K562 (cell line): ENCODE results near the gene ANKLE2.

Experiments used
- GATA2 ChIP-seq: sonication (generic); formaldehyde crosslinking; IDR thresholded peaks from 2 replicates; pipeline ENCODE4 v1.4.0; 2020; ENCODE audit warnings: mild to moderate bottlenecking, missing genetic modification reagents
- POLR2A ChIP-seq: fragments of 450-650 bp; conservative IDR thresholded peaks from 2 replicates; pipeline ENCODE4 v1.6.1; 2016
- POLR2AphosphoS5 ChIP-seq: IDR thresholded peaks from 2 replicates; pipeline ENCODE4 v1.6.1; 2011; ENCODE audit warnings: mild to moderate bottlenecking, low read depth, low read length, moderate library complexity; ENCODE audit not compliant: control insufficient read depth, insufficient read depth
- SMC3 ChIP-seq: conservative IDR thresholded peaks from 2 replicates; pipeline ENCODE4 v1.6.1; 2011; ENCODE audit warnings: low read depth, low read length, improper control_type of control experiment; ENCODE audit not compliant: insufficient read depth
- SPI1 ChIP-seq: IDR thresholded peaks from 2 replicates; pipeline ENCODE4 v1.6.1; 2011; ENCODE audit warnings: low read depth, low read length, control low read depth, borderline replicate concordance
- TAF7 ChIP-seq: fragments of 450-650 bp; IDR thresholded peaks from 2 replicates; pipeline ENCODE4 v1.6.1; 2016; ENCODE audit warnings: missing genetic modification characterization, missing compliant biosample characterization
- TCF3 ChIP-seq: sonication (generic); formaldehyde crosslinking; IDR thresholded peaks from 2 replicates; pipeline ENCODE4 v1.4.0; 2020; ENCODE audit warnings: mild to moderate bottlenecking, missing genetic modification reagents
- XRCC3 ChIP-seq: fragments of 450-650 bp; IDR thresholded peaks from 2 replicates; pipeline ENCODE4 v1.6.1; 2017; ENCODE audit warnings: mild to moderate bottlenecking, moderate library complexity
- ZC3H4 ChIP-seq: sonication (generic); formaldehyde crosslinking; IDR thresholded peaks from 2 replicates; pipeline ENCODE4 v1.9.0; 2021; ENCODE audit warnings: missing genetic modification reagents, borderline replicate concordance
- ZNF121 ChIP-seq: sonication (generic); formaldehyde crosslinking; conservative IDR thresholded peaks from 2 replicates; pipeline ENCODE4 v1.8.0; 2022; ENCODE audit warnings: missing genetic modification reagents
- ZNF133 ChIP-seq: fragments of 250-450 bp; sonication (Bioruptor Pico); IDR thresholded peaks from 2 replicates; pipeline ENCODE4 v1.4.0; 2020; ENCODE audit warnings: mild to moderate bottlenecking
- ZNF644 ChIP-seq: fragments of 200-800 bp; sonication (Bioruptor generic); IDR thresholded peaks from 2 replicates; pipeline ENCODE4 v1.6.1; 2016; ENCODE audit warnings: low read depth, missing genetic modification characterization, missing compliant biosample characterization
- TF ChIP-seq, protein P1 (sequence below): fragments of 250-450 bp; sonication (Bioruptor Pico); IDR thresholded peaks from 2 replicates; pipeline ENCODE4 v1.8.0; 2022; ENCODE audit warnings: moderate library complexity, mild to moderate bottlenecking, inconsistent platforms
- TF ChIP-seq, protein P2 (sequence below): IDR thresholded peaks from 3 replicates; pipeline ENCODE4 v1.6.1; 2011; ENCODE audit warnings: borderline replicate concordance, mild to moderate bottlenecking; ENCODE audit not compliant: insufficient read length, insufficient read depth

- TF ChIP-seq ZNF644 (tag) (no peak), SMC3 (no peak), ZC3H4 (CRISPR knock-in tag) (no peak), SPI1 (no peak), XRCC3 (no peak), TCF3 (CRISPR knock-in tag) (no peak), ZNF121 (CRISPR knock-in tag) (no peak), POLR2A (no peak), POLR2AphosphoS5 (no peak), GATA2 (no peak), TAF7 (tag) (no peak), ZNF133 (no peak)
- TF ChIP-seq, protein P1, sequence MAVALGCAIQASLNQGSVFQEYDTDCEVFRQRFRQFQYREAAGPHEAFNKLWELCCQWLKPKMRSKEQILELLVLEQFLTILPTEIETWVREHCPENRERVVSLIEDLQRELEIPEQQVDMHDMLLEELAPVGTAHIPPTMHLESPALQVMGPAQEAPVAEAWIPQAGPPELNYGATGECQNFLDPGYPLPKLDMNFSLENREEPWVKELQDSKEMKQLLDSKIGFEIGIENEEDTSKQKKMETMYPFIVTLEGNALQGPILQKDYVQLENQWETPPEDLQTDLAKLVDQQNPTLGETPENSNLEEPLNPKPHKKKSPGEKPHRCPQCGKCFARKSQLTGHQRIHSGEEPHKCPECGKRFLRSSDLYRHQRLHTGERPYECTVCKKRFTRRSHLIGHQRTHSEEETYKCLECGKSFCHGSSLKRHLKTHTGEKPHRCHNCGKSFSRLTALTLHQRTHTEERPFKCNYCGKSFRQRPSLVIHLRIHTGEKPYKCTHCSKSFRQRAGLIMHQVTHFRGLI (CRISPR knock-in tag): no peak
- TF ChIP-seq, protein P2, sequence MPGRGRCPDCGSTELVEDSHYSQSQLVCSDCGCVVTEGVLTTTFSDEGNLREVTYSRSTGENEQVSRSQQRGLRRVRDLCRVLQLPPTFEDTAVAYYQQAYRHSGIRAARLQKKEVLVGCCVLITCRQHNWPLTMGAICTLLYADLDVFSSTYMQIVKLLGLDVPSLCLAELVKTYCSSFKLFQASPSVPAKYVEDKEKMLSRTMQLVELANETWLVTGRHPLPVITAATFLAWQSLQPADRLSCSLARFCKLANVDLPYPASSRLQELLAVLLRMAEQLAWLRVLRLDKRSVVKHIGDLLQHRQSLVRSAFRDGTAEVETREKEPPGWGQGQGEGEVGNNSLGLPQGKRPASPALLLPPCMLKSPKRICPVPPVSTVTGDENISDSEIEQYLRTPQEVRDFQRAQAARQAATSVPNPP: no peak
Measured at GRCh38 chr12:132726386-132726785, 35.2 kb downstream of the ANKLE2 start.
